ENCODE data around the gene ADGRB3.

The ADGRB3 gene

GRCh38 chr6:68632734-68633133, 2.3 kb upstream of the ADGRB3 start:
- DNase-seq (ENCODE audit: low spot score): no peak
- in situ Hi-C loops (cut with MboI; ENCODE audit: low pct_unique_long_range_greater_than_20kb, low sequenced_read_pairs, unreplicated experiment): loop anchor here (25.0 kb wide), 2 partner anchors 330 to 1480 kb away; no protein-coding TSS in a partner anchor
- no peak for TF ChIP-seq CTCF (IDR thresholded peaks at IDR 0.05; ENCODE audit: extremely low read depth, insufficient read depth, missing control alignments)

GRCh38 chr6:68633281-68633971, 1.7 kb upstream of the ADGRB3 start:
- no peak for TF ChIP-seq CTCF (IDR thresholded peaks at IDR 0.05; ENCODE audit: extremely low read depth, insufficient read depth, missing control alignments)
- no peak for DNase-seq (ENCODE audit: low spot score)
- in situ Hi-C loops (cut with MboI; ENCODE audit: low pct_unique_long_range_greater_than_20kb, low sequenced_read_pairs, unreplicated experiment): loop anchor here (25.0 kb wide), 2 partner anchors 329 to 1479 kb away; no protein-coding TSS in a partner anchor

- peak; percentile 25 for DNase-seq (ENCODE audit: low spot score)
- in situ Hi-C loops (cut with MboI; ENCODE audit: low pct_unique_long_range_greater_than_20kb, low sequenced_read_pairs, unreplicated experiment): loop anchor here (25.0 kb wide), 2 partner anchors 328 to 1478 kb away; no protein-coding TSS in a partner anchor
- TF ChIP-seq CTCF (IDR thresholded peaks at IDR 0.05; ENCODE audit: extremely low read depth, insufficient read depth, missing control alignments): no peak
Observed at GRCh38 chr6:68633972-68634725, 933 bp upstream of the ADGRB3 start.

- DNase-seq (ENCODE audit: low spot score): no peak
- in situ Hi-C loops (cut with MboI; ENCODE audit: low pct_unique_long_range_greater_than_20kb, low sequenced_read_pairs, unreplicated experiment): loop anchor here (25.0 kb wide), 2 partner anchors 327 to 1477 kb away; no protein-coding TSS in a partner anchor
- TF ChIP-seq CTCF (IDR thresholded peaks at IDR 0.05; ENCODE audit: extremely low read depth, insufficient read depth, missing control alignments): no peak
Observed at GRCh38 chr6:68635412-68635705, 277 bp downstream of the ADGRB3 start.

GRCh38 chr6:68635706-68636513, 828 bp downstream of the ADGRB3 start:
- peak; percentile 33 for DNase-seq (ENCODE audit: low spot score)
- in situ Hi-C loops (cut with MboI; ENCODE audit: low pct_unique_long_range_greater_than_20kb, low sequenced_read_pairs, unreplicated experiment): loop anchor here (25.0 kb wide), 2 partner anchors 326 to 1476 kb away; no protein-coding TSS in a partner anchor
- no peak for TF ChIP-seq CTCF (IDR thresholded peaks at IDR 0.05; ENCODE audit: extremely low read depth, insufficient read depth, missing control alignments)

- TF ChIP-seq CTCF (IDR thresholded peaks at IDR 0.05; ENCODE audit: extremely low read depth, insufficient read depth, missing control alignments): no peak
- in situ Hi-C loops (cut with MboI; ENCODE audit: low pct_unique_long_range_greater_than_20kb, low sequenced_read_pairs, unreplicated experiment): loop anchor here (25.0 kb wide), 2 partner anchors 326 to 1476 kb away; no protein-coding TSS in a partner anchor
Observed at GRCh38 chr6:68636666-68637065, 1.6 kb downstream of the ADGRB3 start.

More at GRCh38 chr6:68636666-68637065, 1.6 kb downstream of the ADGRB3 start:
- no peak for DNase-seq (ENCODE audit: low spot score)

All from GM13977 (cell line).